ENCODE results near the gene LRRC26.

Gene LRRC26

GRCh38 chr9:137189297-137190295 is 19.7 kb upstream of the LRRC26 start:
- H3K36me3 ChIP-seq (ENCODE audit: insufficient read depth, low read length): no peaks in the 10 kb centered on the region
- H2AFZ ChIP-seq (ENCODE audit: low read length, unreplicated experiment): no peak overlapping the region
- peak overlapping the region; percentile 86 for H3K27ac ChIP-seq (ENCODE audit: low read depth, low read length)

GRCh38 chr9:137188490-137189296 is 18.8 kb upstream of the LRRC26 start, which contains the start of the genes ANAPC2 and SSNA1:
Gene ANAPC2, minus strand, starts transcription at chr9:137188560. Its CDS starts 28 bp downstream, at chr9:137188532.
Gene SSNA1, plus strand, starts transcription at chr9:137188676. Its CDS starts 51 bp downstream, at chr9:137188727.
- peak within 1 kb of the TSS; percentile 86 for H3K27ac ChIP-seq (ENCODE audit: low read depth, low read length)
- H3K4me3 ChIP-seq (ENCODE audit: low read depth, low read length): peak within 1 kb of the TSS; percentile 80
- H3K27me3 ChIP-seq (ENCODE audit: insufficient read depth, low read length): no peaks in the 10 kb centered on the region
- peak within 1 kb of the TSS; percentile 79 for H2AFZ ChIP-seq (ENCODE audit: low read length, unreplicated experiment)
- peaks cover 18% of the 10 kb centered on the region for H3K4me1 ChIP-seq (ENCODE audit: control insufficient read depth, insufficient read depth, low read length, unreplicated experiment)
- peaks cover 40% of the 10 kb centered on the region for H3K79me2 ChIP-seq (ENCODE audit: control insufficient read depth, insufficient read depth, low read length, unreplicated experiment)
- H3K36me3 ChIP-seq (ENCODE audit: insufficient read depth, low read length): no peaks in the 10 kb centered on the region

More at GRCh38 chr9:137189297-137190295, 19.7 kb upstream of the LRRC26 start:
- peak overlapping the region; percentile 80 for H3K4me3 ChIP-seq (ENCODE audit: low read depth, low read length)
- no peaks in the 10 kb centered on the region for H3K27me3 ChIP-seq (ENCODE audit: insufficient read depth, low read length)
- peaks cover 18% of the 10 kb centered on the region for H3K4me1 ChIP-seq (ENCODE audit: control insufficient read depth, insufficient read depth, low read length, unreplicated experiment)
- H3K79me2 ChIP-seq (ENCODE audit: control insufficient read depth, insufficient read depth, low read length, unreplicated experiment): peaks cover 40% of the 10 kb centered on the region

GRCh38 chr9:137188086-137188489 is 18.2 kb upstream of the LRRC26 start:
- peak overlapping the region; percentile 79 for H2AFZ ChIP-seq (ENCODE audit: low read length, unreplicated experiment)
- peaks cover 40% of the 10 kb centered on the region for H3K79me2 ChIP-seq (ENCODE audit: control insufficient read depth, insufficient read depth, low read length, unreplicated experiment)
- peak overlapping the region; percentile 86 for H3K27ac ChIP-seq (ENCODE audit: low read depth, low read length)
- no peaks in the 10 kb centered on the region for H3K36me3 ChIP-seq (ENCODE audit: insufficient read depth, low read length)
- peaks cover 18% of the 10 kb centered on the region for H3K4me1 ChIP-seq (ENCODE audit: control insufficient read depth, insufficient read depth, low read length, unreplicated experiment)
- peak overlapping the region; percentile 80 for H3K4me3 ChIP-seq (ENCODE audit: low read depth, low read length)
- no peaks in the 10 kb centered on the region for H3K27me3 ChIP-seq (ENCODE audit: insufficient read depth, low read length)

- Histone ChIP-seq H3K4me3 (ENCODE audit: low read depth, low read length) (peak overlapping the region; percentile 80), H2AFZ (ENCODE audit: low read length, unreplicated experiment) (no peak overlapping the region), H3K36me3 (ENCODE audit: insufficient read depth, low read length) (no peaks in the 10 kb centered on the region), H3K27me3 (ENCODE audit: insufficient read depth, low read length) (no peaks in the 10 kb centered on the region), H3K27ac (ENCODE audit: low read depth, low read length) (no peak overlapping the region), H3K4me1 (ENCODE audit: control insufficient read depth, insufficient read depth, low read length, unreplicated experiment) (peaks cover 18% of the 10 kb centered on the region), H3K79me2 (ENCODE audit: control insufficient read depth, insufficient read depth, low read length, unreplicated experiment) (peaks cover 40% of the 10 kb centered on the region)
Observed at GRCh38 chr9:137187386-137187785, 17.5 kb upstream of the LRRC26 start.

- peak overlapping the region; percentile 80; the same call in 1 of the 2 replicates for H3K4me3 ChIP-seq (ENCODE audit: low read depth, low read length)
- H3K79me2 ChIP-seq (ENCODE audit: control insufficient read depth, insufficient read depth, low read length, unreplicated experiment): peaks cover 40% of the 10 kb centered on the region
- no peaks in the 10 kb centered on the region for H3K27me3 ChIP-seq (ENCODE audit: insufficient read depth, low read length)
- H3K4me1 ChIP-seq (ENCODE audit: control insufficient read depth, insufficient read depth, low read length, unreplicated experiment): peaks cover 18% of the 10 kb centered on the region
- H3K27ac ChIP-seq (ENCODE audit: low read depth, low read length): no peak overlapping the region
- no peak overlapping the region for H2AFZ ChIP-seq (ENCODE audit: low read length, unreplicated experiment)
- no peaks in the 10 kb centered on the region for H3K36me3 ChIP-seq (ENCODE audit: insufficient read depth, low read length)
Observed at GRCh38 chr9:137186385-137186784, 16.5 kb upstream of the LRRC26 start.

GRCh38 chr9:137185921-137186320 is 16.1 kb upstream of the LRRC26 start:
- Histone ChIP-seq H3K4me1 (ENCODE audit: control insufficient read depth, insufficient read depth, low read length, unreplicated experiment) (peaks cover 18% of the 10 kb centered on the region), H3K27ac (ENCODE audit: low read depth, low read length) (no peak overlapping the region), H2AFZ (ENCODE audit: low read length, unreplicated experiment) (no peak overlapping the region), H3K36me3 (ENCODE audit: insufficient read depth, low read length) (no peaks in the 10 kb centered on the region), H3K4me3 (ENCODE audit: low read depth, low read length) (no peak overlapping the region), H3K27me3 (ENCODE audit: insufficient read depth, low read length) (no peaks in the 10 kb centered on the region), H3K79me2 (ENCODE audit: control insufficient read depth, insufficient read depth, low read length, unreplicated experiment) (peaks cover 37% of the 10 kb centered on the region)

- Histone ChIP-seq H3K27ac (ENCODE audit: low read depth, low read length) (no peak overlapping the region), H3K4me3 (ENCODE audit: low read depth, low read length) (no peak overlapping the region), H3K4me1 (ENCODE audit: control insufficient read depth, insufficient read depth, low read length, unreplicated experiment) (peaks cover 14% of the 10 kb centered on the region), H2AFZ (ENCODE audit: low read length, unreplicated experiment) (no peak overlapping the region), H3K79me2 (ENCODE audit: control insufficient read depth, insufficient read depth, low read length, unreplicated experiment) (peaks cover 28% of the 10 kb centered on the region), H3K27me3 (ENCODE audit: insufficient read depth, low read length) (no peaks in the 10 kb centered on the region), H3K36me3 (ENCODE audit: insufficient read depth, low read length) (no peaks in the 10 kb centered on the region)
Observed at GRCh38 chr9:137184881-137185660, 15.2 kb upstream of the LRRC26 start.

- no peak overlapping the region for H3K27ac ChIP-seq (ENCODE audit: low read depth, low read length)
- H2AFZ ChIP-seq (ENCODE audit: low read length, unreplicated experiment): no peak overlapping the region
- H3K27me3 ChIP-seq (ENCODE audit: insufficient read depth, low read length): no peaks in the 10 kb centered on the region
- H3K4me1 ChIP-seq (ENCODE audit: control insufficient read depth, insufficient read depth, low read length, unreplicated experiment): peaks cover 7% of the 10 kb centered on the region
- peaks cover 23% of the 10 kb centered on the region for H3K79me2 ChIP-seq (ENCODE audit: control insufficient read depth, insufficient read depth, low read length, unreplicated experiment)
- H3K36me3 ChIP-seq (ENCODE audit: insufficient read depth, low read length): no peaks in the 10 kb centered on the region
- no peak overlapping the region for H3K4me3 ChIP-seq (ENCODE audit: low read depth, low read length)
Observed at GRCh38 chr9:137183980-137184595, 14.2 kb upstream of the LRRC26 start.

GRCh38 chr9:137182836-137183235 is 13.0 kb upstream of the LRRC26 start:
- Histone ChIP-seq H2AFZ (ENCODE audit: low read length, unreplicated experiment) (no peak overlapping the region), H3K4me1 (ENCODE audit: control insufficient read depth, insufficient read depth, low read length, unreplicated experiment) (peaks cover 17% of the 10 kb centered on the region), H3K36me3 (ENCODE audit: insufficient read depth, low read length) (no peaks in the 10 kb centered on the region)

More at GRCh38 chr9:137182836-137183235, 13.0 kb upstream of the LRRC26 start:
- Histone ChIP-seq H3K27ac (ENCODE audit: low read depth, low read length) (no peak overlapping the region), H3K79me2 (ENCODE audit: control insufficient read depth, insufficient read depth, low read length, unreplicated experiment) (peaks cover 20% of the 10 kb centered on the region), H3K4me3 (ENCODE audit: low read depth, low read length) (no peak overlapping the region), H3K27me3 (ENCODE audit: insufficient read depth, low read length) (no peaks in the 10 kb centered on the region)
